RWPE2 (cell line): ENCODE data around the gene SREBF2.

ENCODE experiments used
- ATAC-seq: fragments of 200-7000 bp; cut with Tn5 transposase; 3 replicates; pipeline ENCODE4 v1.9.1; 2021; ENCODE audit warnings: low read depth
- DNase-seq: peaks from one replicate; pipeline ENCODE4 v3.0.0-alpha.2; 2020; ENCODE audit warnings: low spot score
- H3K27ac ChIP-seq: fragments of 450-650 bp; 2 replicates; pipeline ENCODE4 v1.5.1; 2017; ENCODE audit warnings: mild to moderate bottlenecking; ENCODE audit not compliant: poor library complexity, severe bottlenecking
- H3K27me3 ChIP-seq: fragments of 250-450 bp; sonication (Bioruptor Pico); 2 replicates; pipeline ENCODE4 v1.5.1; 2021; ENCODE audit warnings: mild to moderate bottlenecking, moderate library complexity; ENCODE audit not compliant: insufficient read depth, poor library complexity, severe bottlenecking
- H3K36me3 ChIP-seq: fragments of 250-450 bp; sonication (Bioruptor Pico); 2 replicates; pipeline ENCODE4 v1.5.1; 2020; ENCODE audit warnings: low read depth, mild to moderate bottlenecking, moderate library complexity
- H3K4me1 ChIP-seq: fragments of 250-450 bp; sonication (Bioruptor Pico); 2 replicates; pipeline ENCODE4 v1.5.1; 2021; ENCODE audit warnings: mild to moderate bottlenecking, moderate library complexity; ENCODE audit not compliant: insufficient read depth, poor library complexity, severe bottlenecking
- H3K4me3 ChIP-seq: fragments of 250-450 bp; sonication (Bioruptor Pico); 2 replicates; pipeline ENCODE4 v1.5.1; 2021; ENCODE audit warnings: mild to moderate bottlenecking, moderate library complexity; ENCODE audit not compliant: severe bottlenecking
- H3K9me3 ChIP-seq: fragments of 250-450 bp; sonication (Bioruptor Pico); 2 replicates; pipeline ENCODE4 v1.5.1; 2021; ENCODE audit warnings: mild to moderate bottlenecking, moderate library complexity; ENCODE audit not compliant: severe bottlenecking
- TF ChIP-seq, protein P1 (sequence below): fragments of 450-650 bp; IDR thresholded peaks from one replicate; pipeline ENCODE4 v1.5.1; 2017; ENCODE audit warnings: mild to moderate bottlenecking, moderate library complexity; ENCODE audit not compliant: poor library complexity, severe bottlenecking

SREBF2 gene

DNA sequence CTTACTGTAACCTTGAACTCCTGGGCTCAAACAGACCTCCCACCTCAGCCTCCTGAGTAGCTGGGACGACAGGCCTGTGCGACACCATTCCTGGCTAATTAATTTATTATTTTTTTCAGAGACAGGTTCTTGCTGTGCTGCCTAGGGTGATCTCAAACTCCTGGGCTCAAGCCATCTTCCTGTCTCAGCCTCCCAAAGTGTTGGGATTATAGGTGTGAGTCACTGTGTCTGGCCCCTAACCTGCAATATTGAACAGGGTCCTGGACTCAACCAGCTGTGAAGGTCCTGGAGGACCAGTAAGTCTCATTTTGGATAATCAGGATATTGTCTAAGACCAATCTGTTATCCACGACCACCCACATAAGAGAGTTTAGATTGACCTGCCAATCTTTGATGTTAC, 17.2 kb upstream of the SREBF2 start:
- Histone ChIP-seq H3K9me3 (no peaks in the 10 kb centered on the region), H3K27ac (no peak overlapping the region), H3K4me1 (no peaks in the 10 kb centered on the region), H3K27me3 (no peaks in the 10 kb centered on the region), H3K36me3 (peaks cover 11% of the 10 kb centered on the region), H3K4me3 (no peak overlapping the region)
- ATAC-seq (no peak), DNase-seq (no peak)
- TF ChIP-seq, protein P1, sequence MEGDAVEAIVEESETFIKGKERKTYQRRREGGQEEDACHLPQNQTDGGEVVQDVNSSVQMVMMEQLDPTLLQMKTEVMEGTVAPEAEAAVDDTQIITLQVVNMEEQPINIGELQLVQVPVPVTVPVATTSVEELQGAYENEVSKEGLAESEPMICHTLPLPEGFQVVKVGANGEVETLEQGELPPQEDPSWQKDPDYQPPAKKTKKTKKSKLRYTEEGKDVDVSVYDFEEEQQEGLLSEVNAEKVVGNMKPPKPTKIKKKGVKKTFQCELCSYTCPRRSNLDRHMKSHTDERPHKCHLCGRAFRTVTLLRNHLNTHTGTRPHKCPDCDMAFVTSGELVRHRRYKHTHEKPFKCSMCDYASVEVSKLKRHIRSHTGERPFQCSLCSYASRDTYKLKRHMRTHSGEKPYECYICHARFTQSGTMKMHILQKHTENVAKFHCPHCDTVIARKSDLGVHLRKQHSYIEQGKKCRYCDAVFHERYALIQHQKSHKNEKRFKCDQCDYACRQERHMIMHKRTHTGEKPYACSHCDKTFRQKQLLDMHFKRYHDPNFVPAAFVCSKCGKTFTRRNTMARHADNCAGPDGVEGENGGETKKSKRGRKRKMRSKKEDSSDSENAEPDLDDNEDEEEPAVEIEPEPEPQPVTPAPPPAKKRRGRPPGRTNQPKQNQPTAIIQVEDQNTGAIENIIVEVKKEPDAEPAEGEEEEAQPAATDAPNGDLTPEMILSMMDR: no peak

DNA sequence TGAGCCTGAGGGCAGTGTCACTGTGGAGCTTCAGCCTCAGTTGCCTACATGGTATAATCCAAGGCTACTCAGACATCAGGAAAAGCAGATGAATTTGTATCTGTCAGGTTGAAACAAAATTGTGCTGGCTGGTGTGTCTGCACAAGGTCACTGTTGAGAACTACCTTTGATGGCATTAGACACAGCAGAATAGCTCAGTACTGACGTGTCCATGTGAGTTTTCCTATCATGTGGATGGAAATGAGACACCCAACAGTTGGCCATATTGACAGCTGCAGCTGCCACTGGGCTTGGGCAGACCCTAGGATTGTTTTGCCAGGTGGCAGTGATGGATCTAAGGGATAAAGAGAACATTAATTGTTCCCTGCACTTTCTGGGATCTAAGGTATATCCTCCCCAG, 16.7 kb upstream of the SREBF2 start:
- Histone ChIP-seq H3K4me1 (no peaks in the 10 kb centered on the region), H3K9me3 (no peaks in the 10 kb centered on the region), H3K27ac (no peak overlapping the region), H3K4me3 (no peak overlapping the region), H3K36me3 (peaks cover 11% of the 10 kb centered on the region), H3K27me3 (no peaks in the 10 kb centered on the region)
- no peak for DNase-seq
- TF ChIP-seq, protein P1: no peak
- ATAC-seq: no peak

DNA sequence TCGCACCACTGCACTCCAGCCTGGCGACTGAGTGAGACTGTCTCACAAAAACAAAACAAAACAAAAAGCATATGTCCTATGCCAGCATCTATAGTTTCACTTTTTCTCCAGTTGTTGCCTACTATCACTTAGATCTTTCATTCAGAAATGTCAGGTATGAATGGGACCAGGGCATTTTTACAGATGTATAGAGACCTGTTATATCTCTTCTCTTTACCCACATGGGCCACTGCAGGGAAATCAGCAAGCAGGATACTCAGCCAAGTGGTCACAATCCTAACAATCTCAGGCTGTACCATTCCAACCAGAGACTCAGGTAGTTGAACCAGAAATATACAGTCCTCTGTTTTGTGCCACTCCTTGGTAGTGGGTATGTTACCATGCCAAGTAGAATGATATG, 16.0 kb upstream of the SREBF2 start:
- TF ChIP-seq, protein P1: no peak
- H3K4me3 ChIP-seq: no peak overlapping the region
- no peak for DNase-seq
- ATAC-seq: no peak
- no peaks in the 10 kb centered on the region for H3K4me1 ChIP-seq
- no peak overlapping the region for H3K27ac ChIP-seq
- H3K27me3 ChIP-seq: no peaks in the 10 kb centered on the region
- H3K36me3 ChIP-seq: peaks cover 11% of the 10 kb centered on the region
- H3K9me3 ChIP-seq: no peaks in the 10 kb centered on the region

GRCh38 chr22:41818011-41818410, 14.9 kb upstream of the SREBF2 start:
- DNase-seq (no peak), ATAC-seq (no peak)
- TF ChIP-seq, protein P1: no peak
- H3K4me1 ChIP-seq: no peaks in the 10 kb centered on the region
- H3K27me3 ChIP-seq: no peaks in the 10 kb centered on the region
- H3K27ac ChIP-seq: no peak overlapping the region
- H3K4me3 ChIP-seq: no peak overlapping the region
- H3K36me3 ChIP-seq: peaks cover 11% of the 10 kb centered on the region
- no peaks in the 10 kb centered on the region for H3K9me3 ChIP-seq

DNA sequence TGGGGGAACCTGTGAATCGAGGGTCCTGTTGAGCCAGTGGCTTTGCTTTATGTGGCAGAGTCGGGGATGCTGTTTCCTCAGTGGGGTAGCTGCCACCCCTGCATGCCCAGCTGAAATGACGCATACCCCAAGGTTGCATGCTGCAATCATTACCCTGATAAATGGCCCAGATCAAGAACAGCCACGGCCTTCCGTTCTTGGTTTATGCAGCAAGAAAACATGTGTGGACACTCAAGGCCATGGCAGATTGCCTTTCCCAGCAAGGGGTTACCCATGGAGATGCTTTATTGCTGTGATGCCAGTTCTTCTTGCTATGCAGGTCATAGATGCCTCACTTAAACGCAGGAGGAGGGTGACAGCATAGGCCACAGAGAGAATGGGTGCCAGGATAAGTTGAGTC, 14.3 kb upstream of the SREBF2 start:
- DNase-seq (no peak), ATAC-seq (no peak)
- Histone ChIP-seq H3K36me3 (peaks cover 12% of the 10 kb centered on the region), H3K9me3 (no peaks in the 10 kb centered on the region), H3K4me1 (no peaks in the 10 kb centered on the region), H3K27ac (no peak overlapping the region), H3K4me3 (no peak overlapping the region), H3K27me3 (no peaks in the 10 kb centered on the region)
- TF ChIP-seq, protein P1: no peak
